ENCODE measurements around the gene RGS4. TPM values are rescaled to one million over a fixed set of nuclear protein-coding genes. Genes with fewer than 3 reads are reported as not detected.

The RGS4 gene
- total and polyA plus RNA-seq, 2 experiments from 2014 or later = 0.32 to 0.38 TPM

- no peak overlapping the region for H3K4me3 Mint-ChIP-seq
- Histone ChIP-seq H3K4me3 (no peak overlapping the region), H3K4me1 (ENCODE audit: insufficient read depth) (no peaks in the 10 kb centered on the region; the same call in 1 of the 2 replicates), H2AFZ (no peak overlapping the region), H3F3A (replicated peaks; ENCODE audit: low read depth) (no peaks in the 10 kb centered on the region), H3K9me2 (ENCODE audit: insufficient read depth) (no peaks in the 10 kb centered on the region), H3K79me2 (replicated peaks; ENCODE audit: insufficient read depth) (no peaks in the 10 kb centered on the region), H3K4me2 (no peak overlapping the region), H3K36me3 (ENCODE audit: insufficient read depth) (no peaks in the 10 kb centered on the region), H4K20me1 (replicated peaks; ENCODE audit: insufficient read depth) (no peaks in the 10 kb centered on the region), H3K27me3 (ENCODE audit: insufficient read depth) (no peaks in the 10 kb centered on the region), H3K27ac (ENCODE audit: low read depth) (no peak overlapping the region)
- H3K4me1 Mint-ChIP-seq = no peaks in the 10 kb centered on the region
- no peaks in the 10 kb centered on the region for H3K36me3 Mint-ChIP-seq (ENCODE audit: low read depth)
- no peaks in the 10 kb centered on the region for H3K9me3 Mint-ChIP-seq
- no peak overlapping the region for H3K27ac Mint-ChIP-seq
- no peak for DNase-seq (ENCODE audit: low spot score)
- ATAC-seq = no peak
- TF ChIP-seq EZH2 (IDR thresholded peaks at IDR 0.05; ENCODE audit: low read depth, unreplicated experiment) (no peak), JUNB (IDR thresholded peaks at IDR 0.05; ENCODE audit: unreplicated experiment) (no peak), REST (IDR thresholded peaks at IDR 0.05; ENCODE audit: unreplicated experiment) (no peak), STAT1 (IDR thresholded peaks at IDR 0.05; ENCODE audit: unreplicated experiment) (no peak), EZH2phosphoT487 (IDR thresholded peaks at IDR 0.05; ENCODE audit: unreplicated experiment) (no peak), POLR2AphosphoS5 (IDR thresholded peaks at IDR 0.05; ENCODE audit: low read depth) (no peak), CREB1 (CRISPR knock-in tag; IDR thresholded peaks at IDR 0.05; ENCODE audit: low read depth) (no peak), ETS1 (IDR thresholded peaks at IDR 0.05) (no peak), ZNF462 (CRISPR knock-in tag; IDR thresholded peaks at IDR 0.05) (no peak), ZNF114 (CRISPR knock-in tag; IDR thresholded peaks at IDR 0.05) (no peak), CTCF (conservative IDR thresholded peaks at IDR 0.05; ENCODE audit: low read depth in 2 of 2) (no peak), ZNF331 (CRISPR knock-in tag; IDR thresholded peaks at IDR 0.05; ENCODE audit: low read depth) (no peak), NANOG (IDR thresholded peaks at IDR 0.05; ENCODE audit: borderline replicate concordance) (no peak)
- H3K27me3 Mint-ChIP-seq (ENCODE audit: insufficient read depth, low read depth, poor library complexity) = no peaks in the 10 kb centered on the region
Observed at GRCh38 chr1:163076446-163076845, 7.3 kb downstream of the RGS4 start.

All from GM23338 (cell line).